GM12873 (cell line): ENCODE data around the gene ASTN1.

Experiments used
- CTCF ChIP-seq: IDR thresholded peaks from 2 replicates; pipeline ENCODE4 v1.5.1; 2012; ENCODE audit warnings: low read depth, mild to moderate bottlenecking, moderate library complexity, low read length, control low read depth; ENCODE audit not compliant: insufficient read depth; ENCODE audit errors: missing control alignments

The ASTN1 gene

GRCh38 chr1:176853503-176853902 lies 311.0 kb downstream of the ASTN1 start:
- TF ChIP-seq CTCF: no peak

GRCh38 chr1:176852124-176852523 lies 312.4 kb downstream of the ASTN1 start:
- TF ChIP-seq CTCF: no peak

- no peak for TF ChIP-seq CTCF
Measured at GRCh38 chr1:176850871-176851270, 313.6 kb downstream of the ASTN1 start.

GRCh38 chr1:176849281-176849680 lies 315.2 kb downstream of the ASTN1 start:
- TF ChIP-seq CTCF: no peak

GRCh38 chr1:176847052-176847451 lies 317.5 kb downstream of the ASTN1 start:
- no peak for TF ChIP-seq CTCF

GRCh38 chr1:176843352-176844297 lies 320.9 kb downstream of the ASTN1 start:
- peak; percentile 37 for TF ChIP-seq CTCF

- TF ChIP-seq CTCF: no peak
Measured at GRCh38 chr1:176841238-176841637, 323.3 kb downstream of the ASTN1 start.
